WI38 (cell line): ENCODE data around the gene SLC47A1.

Experiments
- H3K4me3 ChIP-seq: 2 replicates; pipeline ENCODE4 v1.5.1; 2011; ENCODE audit warnings: low read depth, mild to moderate bottlenecking, control low read depth, low read length
- TF ChIP-seq, protein P1 (sequence below): IDR thresholded peaks from 2 replicates; pipeline ENCODE4 v1.5.1; 2012; ENCODE audit warnings: low read depth, mild to moderate bottlenecking, control low read depth, low read length

SLC47A1 gene, protein sequence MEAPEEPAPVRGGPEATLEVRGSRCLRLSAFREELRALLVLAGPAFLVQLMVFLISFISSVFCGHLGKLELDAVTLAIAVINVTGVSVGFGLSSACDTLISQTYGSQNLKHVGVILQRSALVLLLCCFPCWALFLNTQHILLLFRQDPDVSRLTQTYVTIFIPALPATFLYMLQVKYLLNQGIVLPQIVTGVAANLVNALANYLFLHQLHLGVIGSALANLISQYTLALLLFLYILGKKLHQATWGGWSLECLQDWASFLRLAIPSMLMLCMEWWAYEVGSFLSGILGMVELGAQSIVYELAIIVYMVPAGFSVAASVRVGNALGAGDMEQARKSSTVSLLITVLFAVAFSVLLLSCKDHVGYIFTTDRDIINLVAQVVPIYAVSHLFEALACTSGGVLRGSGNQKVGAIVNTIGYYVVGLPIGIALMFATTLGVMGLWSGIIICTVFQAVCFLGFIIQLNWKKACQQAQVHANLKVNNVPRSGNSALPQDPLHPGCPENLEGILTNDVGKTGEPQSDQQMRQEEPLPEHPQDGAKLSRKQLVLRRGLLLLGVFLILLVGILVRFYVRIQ

DNA sequence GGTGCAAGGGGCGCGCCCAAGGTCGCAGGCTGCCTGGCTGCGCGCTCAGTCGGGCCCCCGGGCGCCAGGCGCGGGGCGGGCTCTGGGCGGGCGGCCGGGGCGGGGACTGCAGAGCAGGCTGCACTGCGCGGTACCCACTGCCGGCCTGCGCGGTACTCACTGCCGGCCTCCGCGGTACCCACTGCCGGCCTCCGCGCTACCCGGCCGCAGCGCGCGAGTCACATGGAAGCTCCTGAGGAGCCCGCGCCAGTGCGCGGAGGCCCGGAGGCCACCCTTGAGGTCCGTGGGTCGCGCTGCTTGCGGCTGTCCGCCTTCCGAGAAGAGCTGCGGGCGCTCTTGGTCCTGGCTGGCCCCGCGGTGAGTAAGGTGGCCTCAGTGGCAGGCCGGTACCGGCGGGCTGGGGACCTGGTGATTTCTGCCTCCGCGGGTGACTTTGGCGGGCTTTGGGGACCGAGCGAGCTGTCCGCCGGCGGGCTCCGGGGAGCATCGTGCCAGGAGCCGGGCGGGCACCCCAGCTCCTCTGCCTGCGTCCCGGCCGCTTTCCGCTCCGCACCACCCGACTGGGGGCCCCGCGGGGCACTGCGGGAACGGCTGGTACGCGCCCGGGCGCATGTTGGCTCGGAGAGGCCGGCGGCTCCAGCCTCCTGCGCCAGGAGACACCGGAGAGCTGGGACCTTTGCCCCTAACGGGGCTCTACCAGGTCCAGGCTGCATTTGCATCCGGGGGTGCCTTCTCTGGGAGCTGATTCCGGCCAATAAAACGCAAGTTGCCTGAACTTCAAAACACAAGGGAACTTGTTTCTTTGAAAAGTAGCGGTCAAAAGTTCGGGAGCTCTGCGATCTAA, at the start of gene SLC47A1:
Gene SLC47A1, plus strand, starts transcription at position 137 of the 844 bp plus-strand sequence. Its CDS starts 86 bp downstream, at position 223.
- H3K4me3 ChIP-seq = no peak within 1 kb of the TSS
- TF ChIP-seq, protein P1, sequence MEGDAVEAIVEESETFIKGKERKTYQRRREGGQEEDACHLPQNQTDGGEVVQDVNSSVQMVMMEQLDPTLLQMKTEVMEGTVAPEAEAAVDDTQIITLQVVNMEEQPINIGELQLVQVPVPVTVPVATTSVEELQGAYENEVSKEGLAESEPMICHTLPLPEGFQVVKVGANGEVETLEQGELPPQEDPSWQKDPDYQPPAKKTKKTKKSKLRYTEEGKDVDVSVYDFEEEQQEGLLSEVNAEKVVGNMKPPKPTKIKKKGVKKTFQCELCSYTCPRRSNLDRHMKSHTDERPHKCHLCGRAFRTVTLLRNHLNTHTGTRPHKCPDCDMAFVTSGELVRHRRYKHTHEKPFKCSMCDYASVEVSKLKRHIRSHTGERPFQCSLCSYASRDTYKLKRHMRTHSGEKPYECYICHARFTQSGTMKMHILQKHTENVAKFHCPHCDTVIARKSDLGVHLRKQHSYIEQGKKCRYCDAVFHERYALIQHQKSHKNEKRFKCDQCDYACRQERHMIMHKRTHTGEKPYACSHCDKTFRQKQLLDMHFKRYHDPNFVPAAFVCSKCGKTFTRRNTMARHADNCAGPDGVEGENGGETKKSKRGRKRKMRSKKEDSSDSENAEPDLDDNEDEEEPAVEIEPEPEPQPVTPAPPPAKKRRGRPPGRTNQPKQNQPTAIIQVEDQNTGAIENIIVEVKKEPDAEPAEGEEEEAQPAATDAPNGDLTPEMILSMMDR = no peak

DNA sequence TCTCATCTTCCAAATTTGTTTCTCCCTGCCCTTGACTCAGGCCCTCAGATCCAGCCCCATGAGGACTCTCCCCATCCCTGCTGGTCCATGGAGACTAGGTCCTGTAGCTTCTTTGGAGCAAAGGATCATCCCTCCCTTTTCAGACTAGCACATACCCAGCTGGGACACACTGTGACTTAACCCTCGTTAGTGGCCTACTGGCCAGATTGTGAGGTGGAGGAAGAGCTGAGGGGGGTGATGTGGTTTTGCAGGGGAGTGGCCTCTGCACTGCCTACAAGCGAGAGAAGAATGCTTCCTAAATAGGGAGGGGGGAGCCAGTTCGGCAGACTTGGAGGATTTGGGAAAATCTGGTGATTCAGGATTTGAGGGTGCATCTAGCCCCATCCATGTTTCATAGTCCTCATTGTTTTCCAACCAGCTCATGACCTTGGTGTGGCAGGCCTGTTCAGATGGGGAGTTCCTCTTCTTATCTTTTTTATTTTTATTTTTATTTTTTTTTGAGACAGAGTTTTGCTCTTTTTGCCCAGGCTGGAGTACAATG, 47.8 kb upstream of the SLC47A1 start:
- no peak overlapping the region for H3K4me3 ChIP-seq

DNA sequence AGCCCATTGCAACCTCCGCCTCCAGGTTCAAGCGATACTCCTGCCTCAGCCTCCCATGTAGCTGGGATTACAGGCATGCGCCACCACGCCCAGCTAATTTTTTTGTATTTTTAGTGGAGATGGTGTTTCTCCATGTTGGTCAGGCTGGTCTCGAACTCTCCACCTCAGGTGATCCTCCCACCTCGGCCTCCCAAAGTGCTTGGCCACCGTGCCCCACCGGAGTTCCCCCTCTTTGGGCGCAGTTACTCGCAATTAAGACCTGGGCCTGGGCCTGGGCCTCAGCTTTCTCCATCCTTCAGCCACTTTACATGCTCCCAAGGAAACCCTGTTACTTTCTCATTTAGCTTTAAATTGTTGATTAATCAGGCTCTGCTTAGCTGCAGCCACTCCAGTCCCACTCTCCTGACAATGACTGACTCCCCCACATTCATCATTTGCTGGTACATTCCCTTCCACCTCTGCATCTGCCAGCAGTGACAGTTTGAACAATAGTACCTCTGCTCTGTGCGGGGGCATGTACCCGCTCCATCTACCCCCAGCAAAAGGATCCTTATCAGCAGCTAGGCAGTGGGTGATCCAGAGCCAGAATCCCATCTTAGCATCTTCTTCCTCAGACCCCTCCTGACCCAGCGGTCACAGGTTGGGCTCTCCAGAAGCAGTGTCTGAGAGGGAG, 47.2 kb upstream of the SLC47A1 start:
- no peak overlapping the region for H3K4me3 ChIP-seq
- TF ChIP-seq, protein P1 = no peak

More for the DNA sequence above, 47.8 kb upstream of the SLC47A1 start:
- TF ChIP-seq, protein P1 = no peak

DNA sequence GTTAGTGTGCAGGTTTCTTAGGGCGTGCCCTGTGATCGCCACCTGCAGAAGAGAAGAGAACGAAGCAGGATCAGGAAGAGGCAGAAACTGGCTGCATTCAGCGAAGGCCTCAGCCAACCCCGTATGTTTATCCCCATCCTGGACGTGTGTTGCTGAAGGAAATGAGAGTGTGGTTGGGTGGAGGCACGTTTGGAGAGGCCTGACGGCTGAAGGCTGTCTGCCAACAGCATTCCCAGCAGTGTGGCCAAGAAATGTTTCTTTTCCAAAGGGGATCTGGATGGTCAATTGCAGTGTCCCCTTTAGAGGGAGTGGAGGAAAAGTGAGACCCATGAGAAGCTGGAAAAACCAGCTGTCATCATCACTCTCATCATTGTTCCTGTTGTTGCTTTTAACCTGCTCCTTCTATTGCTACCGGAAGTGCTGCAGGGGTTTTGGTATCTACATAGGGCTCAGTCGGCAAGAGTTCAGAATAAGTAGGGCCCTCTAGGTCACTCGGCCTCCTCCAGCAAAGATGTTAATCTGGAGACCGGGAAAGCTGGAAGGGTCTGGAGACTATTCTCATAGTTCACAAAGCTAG, 46.5 kb upstream of the SLC47A1 start:
- no peak overlapping the region for H3K4me3 ChIP-seq
- TF ChIP-seq, protein P1 = no peak

DNA sequence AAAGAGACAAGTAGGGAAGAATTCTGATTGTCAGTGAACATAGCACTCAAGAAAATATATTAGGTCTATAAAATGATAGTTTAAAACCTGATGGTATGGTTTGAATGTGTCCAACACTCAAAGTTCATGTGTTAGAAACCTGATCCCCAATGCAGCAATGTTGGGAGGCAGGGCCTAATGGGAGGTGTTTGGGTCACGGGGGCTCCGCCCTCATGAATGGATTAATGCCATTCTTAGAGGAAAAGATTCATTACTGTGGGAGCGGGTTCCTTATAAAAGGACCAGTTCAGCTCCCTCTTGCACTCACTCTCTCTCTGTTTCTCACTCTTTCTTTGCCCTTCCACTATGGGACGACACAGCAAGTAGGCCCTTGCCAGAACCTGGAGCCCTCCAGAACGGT, 41.5 kb upstream of the SLC47A1 start:
- TF ChIP-seq, protein P1 = no peak
- no peak overlapping the region for H3K4me3 ChIP-seq

DNA sequence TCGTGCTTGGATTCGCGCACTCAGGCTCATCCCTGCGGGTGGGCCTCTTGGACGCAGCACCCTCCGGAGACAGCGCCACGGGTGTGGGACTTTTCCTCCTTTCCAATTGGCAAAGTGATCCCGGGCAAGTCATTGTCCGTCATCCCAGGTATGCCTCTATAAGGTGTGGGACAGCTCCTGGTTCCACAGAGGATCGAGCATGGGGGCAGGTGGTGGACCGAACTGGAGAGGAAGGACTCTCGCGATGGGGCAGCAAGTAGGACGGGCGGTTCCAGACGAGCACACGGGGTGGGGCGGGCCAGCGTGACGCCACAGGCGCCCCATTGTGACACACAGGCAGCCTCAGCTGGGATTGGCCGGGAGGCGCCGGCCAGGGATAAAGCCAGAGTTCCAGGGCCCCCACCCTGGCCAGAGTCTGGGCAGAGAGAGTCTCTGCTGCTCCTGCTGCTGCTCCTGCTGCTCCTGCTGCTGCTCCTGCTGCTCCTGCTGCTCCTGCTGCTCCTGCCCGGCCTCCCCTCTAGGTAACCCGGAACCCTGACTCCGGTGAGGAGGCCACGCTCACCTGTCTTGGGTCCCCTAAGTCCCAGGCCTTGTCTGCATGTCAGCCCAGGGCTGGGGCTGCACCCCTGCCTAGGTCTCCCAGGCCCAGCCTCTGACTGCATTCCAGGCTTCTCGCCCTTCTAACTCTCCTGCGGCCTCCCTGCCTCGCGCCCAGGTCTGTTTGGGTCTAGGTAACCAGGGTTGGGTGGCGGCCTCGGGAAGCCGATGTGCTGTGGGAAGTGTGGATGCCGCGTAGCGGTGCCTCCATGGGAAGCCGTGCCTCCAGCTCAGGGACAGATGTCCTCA, 38.5 kb upstream of the SLC47A1 start:
- H3K4me3 ChIP-seq = no peak overlapping the region
- TF ChIP-seq, protein P1 = no peak
